Loucy (cell line): ENCODE measurements around the gene FMN1.

Experiments used
- H2AFZ ChIP-seq: fragments of 200-600 bp; sonication (generic); 2 replicates; pipeline ENCODE4 v1.6.0; 2016; ENCODE audit warnings: antibody characterized with exemption, mild to moderate bottlenecking, low read length, moderate library complexity
- H3F3A ChIP-seq: fragments of 200-600 bp; 2 replicates; pipeline ENCODE4 v1.6.0; 2016; ENCODE audit warnings: antibody characterized with exemption, low read depth, mild to moderate bottlenecking
- H3K27me3 ChIP-seq: fragments of 200-600 bp; sonication (generic); 2 replicates; pipeline ENCODE4 v1.6.1; 2014; ENCODE audit warnings: low read length, mild to moderate bottlenecking; ENCODE audit not compliant: insufficient read depth, poor library complexity, severe bottlenecking
- H3K36me3 ChIP-seq: fragments of 200-600 bp; sonication (generic); 2 replicates; pipeline ENCODE4 v1.6.1; 2016; ENCODE audit warnings: low read length; ENCODE audit not compliant: insufficient read depth
- H3K4me1 ChIP-seq: fragments of 200-600 bp; sonication (generic); 2 replicates; pipeline ENCODE4 v1.5.1; 2014; ENCODE audit warnings: low read length, mild to moderate bottlenecking; ENCODE audit not compliant: insufficient read depth, poor library complexity, severe bottlenecking
- H3K4me2 ChIP-seq: fragments of 200-600 bp; sonication (generic); 2 replicates; pipeline ENCODE4 v1.6.0; 2014; ENCODE audit warnings: antibody characterized with exemption, low read length, low read depth, mild to moderate bottlenecking; ENCODE audit not compliant: poor library complexity, severe bottlenecking
- H3K4me3 ChIP-seq: fragments of 200-600 bp; sonication (generic); 2 replicates; pipeline ENCODE4 v1.5.1; 2014; ENCODE audit warnings: low read length, mild to moderate bottlenecking, mixed read lengths; ENCODE audit not compliant: poor library complexity, severe bottlenecking
- H3K79me2 ChIP-seq: fragments of 200-600 bp; sonication (generic); 2 replicates; pipeline ENCODE4 v1.6.1; 2014; ENCODE audit warnings: low read length; ENCODE audit not compliant: insufficient read depth
- H3K9ac ChIP-seq: fragments of 200-600 bp; sonication (generic); 2 replicates; pipeline ENCODE4 v1.6.0; 2014; ENCODE audit warnings: mild to moderate bottlenecking, low read depth, low read length, moderate library complexity; ENCODE audit not compliant: poor library complexity, severe bottlenecking
- H3K9me2 ChIP-seq: fragments of 200-600 bp; sonication (generic); replicated peaks from 2 replicates; pipeline ENCODE4 v1.6.1; 2016; ENCODE audit warnings: low read depth, low read length, mixed read lengths
- H3K9me3 ChIP-seq: fragments of 200-600 bp; sonication (generic); 2 replicates; pipeline ENCODE4 v1.6.1; 2014; ENCODE audit warnings: mild to moderate bottlenecking, antibody characterized with exemption, low read length, low read depth; ENCODE audit not compliant: insufficient read depth
- H4K20me1 ChIP-seq: fragments of 200-600 bp; sonication (generic); 2 replicates; pipeline ENCODE4 v1.6.0; 2014; ENCODE audit warnings: antibody characterized with exemption, low read length, mild to moderate bottlenecking; ENCODE audit not compliant: insufficient read depth, poor library complexity, severe bottlenecking
- CTCF ChIP-seq: fragments of 200-600 bp; sonication (generic); conservative IDR thresholded peaks from 2 replicates; pipeline ENCODE4 v1.5.1; 2014; ENCODE audit warnings: mild to moderate bottlenecking, antibody characterized with exemption, low read length
- EZH2phosphoT487 ChIP-seq: fragments of 200-600 bp; IDR thresholded peaks from 2 replicates; pipeline ENCODE4 v1.6.1; 2018; ENCODE audit warnings: antibody characterized with exemption, mild to moderate bottlenecking, moderate library complexity, borderline replicate concordance

FMN1 gene

GRCh38 chr15:33032053-33032452 lies 162.5 kb downstream of the FMN1 start:
- Histone ChIP-seq H3K79me2 (no peaks in the 10 kb centered on the region), H3K4me3 (no peak overlapping the region), H3F3A (no peaks in the 10 kb centered on the region), H3K9me3 (no peaks in the 10 kb centered on the region), H3K9ac (no peak overlapping the region), H3K9me2 (no peaks in the 10 kb centered on the region), H3K4me1 (peaks cover 36% of the 10 kb centered on the region), H4K20me1 (no peaks in the 10 kb centered on the region), H2AFZ (no peak overlapping the region), H3K27me3 (no peaks in the 10 kb centered on the region), H3K4me2 (no peak overlapping the region), H3K36me3 (no peaks in the 10 kb centered on the region)
- TF ChIP-seq EZH2phosphoT487 (no peak), CTCF (no peak)

GRCh38 chr15:33031324-33031821 lies 163.1 kb downstream of the FMN1 start:
- TF ChIP-seq CTCF, result no peak
- TF ChIP-seq EZH2phosphoT487, result no peak
- no peaks in the 10 kb centered on the region for H3K9me2 ChIP-seq
- H4K20me1 ChIP-seq, result no peaks in the 10 kb centered on the region
- no peaks in the 10 kb centered on the region for H3K79me2 ChIP-seq
- H3K4me1 ChIP-seq, result peaks cover 39% of the 10 kb centered on the region
- H3K4me3 ChIP-seq, result no peak overlapping the region
- H3K9ac ChIP-seq, result no peak overlapping the region
- H3K27me3 ChIP-seq, result no peaks in the 10 kb centered on the region
- H3K9me3 ChIP-seq, result no peaks in the 10 kb centered on the region
- no peaks in the 10 kb centered on the region for H3K36me3 ChIP-seq
- H3K4me2 ChIP-seq, result peak overlapping the region; percentile 15
- H2AFZ ChIP-seq, result no peak overlapping the region
- H3F3A ChIP-seq, result no peaks in the 10 kb centered on the region

- no peaks in the 10 kb centered on the region for H3K79me2 ChIP-seq
- H3K9me2 ChIP-seq, result no peaks in the 10 kb centered on the region
- no peak overlapping the region for H3K4me3 ChIP-seq
- no peaks in the 10 kb centered on the region for H3F3A ChIP-seq
- no peak overlapping the region for H3K4me2 ChIP-seq
- no peaks in the 10 kb centered on the region for H3K36me3 ChIP-seq
- H3K9me3 ChIP-seq, result no peaks in the 10 kb centered on the region
- H3K4me1 ChIP-seq, result peaks cover 44% of the 10 kb centered on the region
- H2AFZ ChIP-seq, result no peak overlapping the region
- H3K27me3 ChIP-seq, result no peaks in the 10 kb centered on the region
- H3K9ac ChIP-seq, result no peak overlapping the region
- no peaks in the 10 kb centered on the region for H4K20me1 ChIP-seq
- TF ChIP-seq CTCF (no peak), EZH2phosphoT487 (no peak)
Observed at GRCh38 chr15:33030315-33030714, 164.2 kb downstream of the FMN1 start.
